GM18507 (cell line): ENCODE measurements around the gene AOAH.
"Not testable (repeated sequence)": the region's sequence is repeated elsewhere in the genome, so short reads cannot be mapped to it uniquely, and the experiment has no call there.

Source experiments
- DNase-seq: peaks from one replicate; pipeline ENCODE4 v3.0.0; 2011; ENCODE audit warnings: low read depth; ENCODE audit not compliant: insufficient read length; ENCODE audit errors: extremely low spot score
- FAIRE-seq: peaks from 2 replicates; lab custom pipeline; 2011; peaks lifted over from hg19 to GRCh38; lab: Jason Lieb, UNC

The AOAH gene

DNA sequence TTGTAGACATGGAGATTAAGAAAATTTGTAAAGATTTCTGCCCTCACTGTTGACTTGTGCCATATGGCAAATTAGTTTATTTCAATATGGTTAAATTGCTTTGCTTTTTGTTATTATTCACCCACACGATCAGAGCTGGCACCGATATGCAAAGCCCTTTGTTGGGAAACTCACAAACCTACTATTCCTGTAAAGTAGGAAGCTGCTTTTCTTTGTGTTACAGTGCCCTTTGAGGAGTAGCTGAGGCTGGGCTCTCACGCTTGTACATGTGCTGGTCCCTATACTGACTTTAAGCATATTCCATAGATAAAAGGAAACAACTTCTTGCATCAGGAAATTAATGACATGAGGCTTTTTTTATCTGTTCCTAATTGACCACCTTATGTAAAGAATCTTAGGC lies 17.6 kb upstream of the AOAH start:
- no peak for DNase-seq
- FAIRE-seq: no peak

DNA sequence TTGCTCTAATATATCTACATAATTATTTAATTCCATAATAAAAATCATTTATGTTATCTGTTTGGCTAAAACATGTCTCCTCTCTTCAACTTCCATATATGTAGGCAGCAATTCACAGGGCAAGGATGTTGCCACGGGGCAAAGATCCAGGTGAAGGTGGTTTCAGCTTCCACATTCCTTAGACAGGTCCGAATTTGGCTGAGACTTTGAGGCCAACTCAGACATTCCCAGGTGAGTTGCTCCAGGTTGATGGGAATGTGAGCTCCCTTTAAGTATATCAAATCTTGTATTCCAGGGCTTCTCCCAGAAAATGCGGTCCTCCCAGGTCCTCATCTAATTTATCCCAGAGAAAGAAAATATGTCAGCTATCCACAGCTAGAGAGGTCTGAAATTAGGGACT lies 15.1 kb upstream of the AOAH start:
- DNase-seq (no peak), FAIRE-seq (no peak)

DNA sequence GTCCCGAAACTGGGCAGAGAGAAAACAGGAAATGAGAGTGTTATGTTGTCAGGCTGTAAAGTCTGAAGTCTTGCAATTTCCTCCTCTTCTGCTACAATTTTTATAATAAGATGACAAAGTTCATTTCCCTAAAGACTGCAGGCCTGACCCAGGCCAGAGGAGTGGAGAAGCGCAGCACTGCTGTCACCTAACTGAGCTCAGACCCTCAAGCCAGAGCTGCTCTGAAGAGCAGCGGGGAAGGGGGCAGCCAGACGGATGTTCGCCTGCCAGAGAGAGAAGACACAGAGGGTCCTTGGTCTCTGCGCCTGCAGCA lies 12.6 kb upstream of the AOAH start:
- no peak for DNase-seq
- peak; percentile 89 for FAIRE-seq

DNA sequence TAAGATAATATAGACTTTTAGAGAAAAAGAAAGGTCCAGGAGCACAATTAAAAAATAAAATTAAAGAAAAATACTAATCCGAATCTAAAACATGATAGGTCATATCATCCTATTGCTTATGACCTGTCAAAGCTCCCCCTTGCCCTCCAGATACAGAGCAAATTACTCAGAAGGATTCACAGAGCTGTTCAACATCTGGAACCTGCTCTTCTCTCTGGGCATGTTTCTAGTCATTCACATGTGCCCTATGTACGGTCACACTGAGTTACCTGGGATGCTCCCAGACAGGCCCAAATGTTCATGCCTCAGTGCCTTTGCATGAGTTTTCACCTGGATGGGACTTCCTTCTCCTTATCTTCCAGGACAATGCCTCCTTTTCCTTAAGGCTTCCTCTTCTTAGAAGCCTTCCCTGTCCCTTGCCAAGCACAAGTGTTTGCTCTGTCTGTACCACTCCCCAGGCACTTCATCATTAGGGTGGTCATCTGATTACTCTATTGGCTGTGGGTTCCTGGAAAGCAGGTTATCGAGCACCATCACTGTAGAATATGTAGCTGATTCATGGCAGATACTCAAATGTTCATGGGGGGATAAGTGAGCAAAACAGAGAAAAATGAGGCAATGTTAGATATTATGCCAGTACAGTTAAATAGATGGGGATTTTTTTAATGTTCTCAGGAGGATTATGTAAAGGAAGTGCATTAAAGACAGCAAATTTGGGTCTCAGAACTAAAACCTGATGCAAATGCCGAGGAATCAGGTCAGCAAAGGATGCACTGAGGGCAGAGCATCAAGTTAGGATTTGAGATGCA lies 12.0 kb upstream of the AOAH start:
- FAIRE-seq (no peak), DNase-seq (no peak)

DNA sequence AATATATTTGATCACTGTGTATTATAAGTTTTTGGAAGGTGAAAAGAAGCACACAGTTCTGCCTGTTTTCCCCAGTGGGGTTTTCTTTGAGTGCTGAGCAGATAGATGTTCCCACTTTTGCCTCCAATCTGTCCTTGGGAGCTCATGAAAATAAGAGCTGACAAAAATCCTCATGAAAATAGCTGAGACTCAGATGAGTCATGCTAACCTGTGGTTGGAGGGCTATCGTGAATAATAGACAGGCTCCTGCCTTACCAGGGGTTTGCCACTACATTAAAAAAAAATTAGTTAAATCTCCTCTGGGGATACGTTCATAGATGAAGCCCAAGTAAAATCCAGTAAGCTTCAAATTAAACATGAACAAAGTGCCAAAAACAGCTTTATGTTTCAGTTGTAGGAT lies 10.9 kb upstream of the AOAH start:
- FAIRE-seq: no peak
- DNase-seq: no peak

DNA sequence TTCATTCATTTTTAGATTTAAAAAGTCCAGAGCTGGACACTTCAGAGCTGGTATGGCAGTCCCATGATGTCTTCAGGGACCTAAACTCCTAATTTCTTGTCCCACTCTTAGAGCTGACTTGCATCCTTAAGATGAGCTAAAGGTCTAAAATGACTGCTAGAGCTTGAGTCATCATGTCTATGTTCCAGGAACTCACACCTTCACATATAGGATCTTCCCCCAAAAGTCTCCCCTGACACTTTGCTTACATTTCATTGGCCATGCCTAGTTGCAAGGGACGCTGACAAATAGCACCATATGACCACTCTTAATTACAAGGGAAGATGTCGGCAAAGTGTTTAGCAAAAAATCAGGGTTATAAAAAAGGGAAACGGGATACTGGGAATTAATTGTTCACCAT lies 10.4 kb upstream of the AOAH start:
- FAIRE-seq (no peak), DNase-seq (no peak)

DNA sequence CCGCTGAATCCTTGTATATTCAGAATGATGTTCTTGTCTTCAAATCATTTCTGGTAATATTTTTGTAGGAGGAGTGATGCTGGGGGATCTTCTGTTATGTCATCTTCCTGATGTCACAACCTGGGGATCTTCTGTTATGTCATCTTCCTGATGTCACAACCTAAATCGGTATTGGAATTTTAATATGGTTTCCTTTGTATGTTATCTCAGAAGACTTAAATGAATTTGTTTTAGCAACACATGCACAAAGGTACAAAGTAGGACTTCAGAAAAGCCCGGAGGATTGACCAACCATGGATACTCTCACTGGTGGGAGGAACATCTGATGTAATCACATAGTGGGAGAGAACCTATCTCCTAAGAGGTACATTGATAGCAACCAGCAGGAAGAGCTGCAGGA lies 9.1 kb upstream of the AOAH start:
- FAIRE-seq: no peak
- DNase-seq: no peak

DNA sequence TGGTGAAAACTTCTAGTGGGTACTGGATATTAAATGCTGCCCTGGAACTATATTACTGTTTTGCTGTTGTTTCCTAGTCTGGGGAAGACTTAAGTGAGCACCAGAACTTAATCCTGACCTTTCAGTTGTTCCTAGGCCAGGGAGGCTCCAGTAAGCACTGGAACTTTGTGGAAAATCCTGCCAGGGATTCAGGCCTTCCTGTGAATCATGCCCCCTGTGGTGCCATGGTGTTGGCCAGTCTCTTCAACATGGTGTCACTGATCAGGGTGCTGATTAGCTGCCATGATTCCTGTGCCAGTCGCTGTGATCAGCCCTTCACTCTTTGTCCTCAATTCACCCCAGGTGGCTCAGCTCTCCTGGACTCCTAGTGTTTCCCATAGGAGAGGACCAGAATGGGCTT lies 8.5 kb upstream of the AOAH start:
- no peak for DNase-seq
- no peak for FAIRE-seq

DNA sequence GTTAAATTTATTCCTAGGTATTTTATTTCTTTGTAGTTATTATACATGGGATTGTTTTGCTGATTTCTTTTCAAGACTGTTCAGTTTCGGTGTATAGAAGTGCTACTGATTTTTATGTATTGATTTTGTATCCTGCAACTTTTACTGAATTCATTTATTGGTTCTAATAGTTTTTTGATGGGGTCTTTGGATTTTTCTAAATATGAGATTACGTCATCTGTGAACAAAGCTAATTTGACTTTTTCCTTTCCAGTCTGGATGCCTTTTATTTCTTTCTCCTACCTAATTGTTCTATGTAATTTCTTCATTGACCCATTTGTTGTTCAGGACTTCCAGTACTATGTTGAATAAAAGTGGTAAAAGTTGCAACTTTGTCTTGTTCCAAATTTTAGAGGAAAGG lies 5.8 kb upstream of the AOAH start:
- FAIRE-seq: no peak
- no peak for DNase-seq

DNA sequence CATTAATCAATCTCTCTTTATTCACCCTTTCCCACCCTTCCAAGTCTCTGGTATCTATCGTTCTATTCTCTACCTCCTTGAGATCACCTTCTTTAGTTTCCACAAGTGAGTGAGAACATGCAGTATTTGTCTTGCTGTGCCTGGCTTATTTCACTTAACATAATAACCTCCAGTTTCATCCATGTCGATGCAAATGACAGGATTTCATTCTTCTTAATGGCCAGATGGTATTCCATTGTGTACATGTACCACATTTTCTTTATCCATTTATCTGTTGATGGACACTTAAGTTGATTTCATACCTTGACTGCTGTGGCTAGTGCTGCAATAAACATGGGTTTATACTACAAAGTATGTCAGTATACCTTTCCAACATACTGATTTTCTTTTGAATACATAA lies 3.8 kb upstream of the AOAH start:
- no peak for FAIRE-seq
- DNase-seq: no peak

DNA sequence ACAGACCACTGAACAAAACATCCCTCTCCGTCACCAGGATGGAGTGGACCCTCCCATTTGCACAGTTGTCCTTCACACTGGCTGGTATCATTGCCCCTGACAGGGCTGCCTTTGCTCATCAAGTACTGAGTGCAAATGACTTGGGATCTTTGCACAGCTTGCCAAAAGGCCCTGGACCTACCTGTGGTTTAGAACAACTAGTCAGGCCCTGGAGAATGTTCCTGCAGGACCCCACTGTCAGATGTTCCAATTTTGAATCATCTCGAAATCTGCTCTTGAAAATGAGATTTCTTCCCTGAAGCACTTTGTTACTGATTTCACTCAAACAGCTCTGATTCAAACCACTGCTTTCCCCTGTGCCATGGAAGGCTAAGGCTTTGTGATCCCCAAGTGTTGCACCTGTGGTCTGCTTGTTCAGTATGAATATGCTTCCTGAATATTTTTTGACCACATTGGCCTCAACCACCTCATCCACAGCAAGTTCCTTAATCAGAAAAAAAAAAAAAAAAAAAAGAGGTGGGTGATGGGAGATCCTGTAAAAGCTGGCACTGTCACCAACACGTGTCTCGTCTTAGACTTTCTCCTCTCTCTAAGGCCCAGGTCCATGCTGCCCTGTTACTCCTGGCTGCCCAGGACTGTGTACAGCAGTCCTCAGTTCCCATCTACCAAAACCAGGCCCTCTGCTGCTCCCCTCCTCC lies 2.7 kb upstream of the AOAH start:
- FAIRE-seq: no peak
- DNase-seq: no peak

DNA sequence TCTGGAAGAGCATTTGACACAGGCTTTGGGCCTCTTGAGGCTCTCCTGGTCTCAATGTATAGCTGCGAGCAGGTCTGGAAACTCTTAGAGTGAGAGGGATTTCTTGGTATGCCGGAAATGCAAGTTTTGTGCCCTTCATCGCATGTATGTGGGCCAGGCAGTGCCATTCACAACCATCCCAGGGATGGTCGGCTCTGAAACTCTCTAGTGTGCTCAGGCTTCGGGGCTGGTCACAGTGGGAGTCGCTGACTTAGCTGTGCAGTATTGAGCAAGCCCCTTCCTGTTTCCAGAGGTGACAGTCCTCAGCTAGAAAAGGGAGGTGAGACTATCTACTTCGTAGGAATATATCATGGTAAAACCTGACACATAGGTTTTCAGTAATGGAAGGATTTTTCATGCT lies 2.0 kb upstream of the AOAH start:
- DNase-seq: no peak
- FAIRE-seq: no peak

DNA sequence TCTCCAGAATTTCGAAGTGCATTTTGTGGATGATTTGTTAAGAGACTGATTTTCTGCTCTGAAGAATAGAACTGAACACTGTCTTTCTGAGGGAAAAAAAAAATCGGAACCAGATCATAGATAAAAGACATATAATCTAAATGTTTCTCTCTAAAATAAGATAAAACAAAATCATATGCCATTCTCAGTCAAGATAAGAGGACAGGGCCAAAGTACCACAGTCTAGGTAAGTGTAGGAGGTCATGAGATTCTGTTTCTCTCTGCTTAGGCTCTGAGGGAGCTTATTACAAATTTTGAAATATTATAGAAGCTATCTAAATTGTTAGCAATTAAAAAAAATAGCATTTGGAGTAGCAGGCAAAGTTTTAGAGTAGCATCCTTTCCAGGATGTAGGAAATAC lies 702 bp upstream of the AOAH start:
- DNase-seq (no peak), FAIRE-seq (no peak)

DNA sequence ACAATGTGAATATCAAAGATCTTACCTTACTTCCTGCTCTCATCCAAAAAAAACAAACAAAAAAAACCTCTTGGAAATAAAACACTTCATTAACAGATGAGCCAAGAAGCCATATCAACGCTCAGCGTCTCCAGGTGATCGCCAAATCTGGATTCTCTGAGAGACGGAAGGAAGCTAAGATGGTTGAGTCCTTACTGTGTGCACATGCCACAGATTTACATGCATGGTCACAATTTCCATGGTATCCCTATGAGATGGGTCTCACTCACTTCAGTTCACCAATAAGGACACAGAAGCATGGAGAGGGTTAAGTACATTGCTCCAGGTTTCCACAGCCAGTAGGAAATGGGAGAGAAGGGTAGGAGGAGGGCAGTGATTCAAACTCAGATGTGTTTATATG lies 1.0 kb downstream of the AOAH start:
- DNase-seq (no peak), FAIRE-seq (no peak)

DNA sequence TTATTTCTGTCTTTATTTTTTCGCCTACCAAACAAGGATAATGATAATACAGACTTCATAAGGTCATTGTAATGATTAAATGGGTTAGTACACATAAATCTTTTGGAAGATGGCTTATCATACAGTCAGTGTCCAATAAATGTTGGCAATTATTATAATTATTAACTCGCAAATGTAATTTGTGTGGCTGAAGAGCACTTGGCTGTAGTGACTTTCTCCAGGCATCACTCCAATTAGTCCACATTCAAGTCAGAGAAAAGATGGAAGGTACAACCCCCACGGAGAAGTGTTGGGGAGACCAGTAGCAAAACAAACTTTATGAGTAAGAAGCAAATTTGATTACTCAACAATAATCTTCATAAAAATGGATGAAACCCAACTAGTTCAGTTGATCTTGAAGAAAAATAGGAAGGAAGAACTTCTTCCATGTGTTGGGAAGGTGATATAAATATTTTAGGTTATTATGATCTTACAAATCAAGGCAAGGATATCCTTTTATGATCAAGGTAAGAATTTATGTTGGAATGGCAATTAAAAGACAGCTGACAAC lies 5.1 kb downstream of the AOAH start:
- DNase-seq (no peak), FAIRE-seq (no peak)

DNA sequence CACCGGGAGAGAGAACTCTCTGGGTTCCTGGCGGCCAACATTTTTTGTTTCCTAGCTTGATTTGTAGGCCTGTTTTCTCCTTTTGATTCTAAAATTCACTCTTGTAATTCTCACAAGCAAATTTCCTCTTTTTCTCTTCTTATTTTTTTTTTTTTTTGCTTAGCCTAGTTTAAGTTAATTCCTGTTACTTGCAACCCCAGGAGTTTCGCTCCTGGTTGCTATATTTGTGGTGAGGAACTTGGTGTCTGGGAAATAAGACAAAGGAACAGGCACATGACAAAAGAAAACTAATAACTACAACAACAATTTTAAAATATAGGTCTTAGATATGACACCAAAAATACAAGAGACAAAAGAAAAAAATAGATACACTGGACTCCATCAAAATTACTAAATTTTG lies 6.7 kb downstream of the AOAH start:
- FAIRE-seq (no peak), DNase-seq (no peak)

DNA sequence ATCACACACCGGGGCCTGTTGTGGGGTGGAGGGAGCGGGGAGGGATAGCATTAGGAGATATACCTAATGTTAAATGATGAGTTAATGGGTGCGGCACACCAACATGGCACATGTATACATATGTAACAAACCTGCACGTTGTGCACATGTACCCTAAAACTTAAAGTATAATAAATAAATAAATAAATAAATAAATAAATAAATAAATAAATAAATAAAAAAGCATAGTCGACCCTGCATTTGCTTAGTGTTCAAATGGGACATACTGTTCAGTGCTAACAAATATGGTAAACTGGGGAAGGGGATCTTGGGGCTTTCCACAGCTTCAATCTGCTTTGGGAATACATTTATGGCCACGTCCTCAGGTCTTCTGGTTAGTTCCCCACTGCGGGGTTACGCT lies 7.5 kb downstream of the AOAH start:
- not testable (repeated sequence) for DNase-seq, FAIRE-seq

DNA sequence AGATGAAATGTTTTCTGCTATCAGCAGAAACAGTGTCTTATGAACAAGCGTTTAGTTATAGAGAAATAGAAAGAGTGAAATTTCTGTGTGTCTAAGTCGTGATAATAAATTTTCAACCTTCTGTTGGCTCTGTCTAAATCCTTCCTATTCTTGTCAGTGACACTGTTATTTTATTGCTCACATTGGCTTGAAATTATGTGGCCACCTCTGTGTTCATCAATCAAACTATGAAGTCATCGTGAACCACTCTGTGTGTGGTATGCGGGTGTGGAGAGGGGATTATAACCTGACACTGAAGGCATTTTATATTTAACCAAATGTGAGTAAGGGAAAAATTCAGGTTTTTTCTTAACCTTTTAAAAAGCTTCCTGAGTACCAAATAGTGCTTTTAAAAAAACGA lies 12.3 kb downstream of the AOAH start:
- FAIRE-seq (no peak), DNase-seq (no peak)

DNA sequence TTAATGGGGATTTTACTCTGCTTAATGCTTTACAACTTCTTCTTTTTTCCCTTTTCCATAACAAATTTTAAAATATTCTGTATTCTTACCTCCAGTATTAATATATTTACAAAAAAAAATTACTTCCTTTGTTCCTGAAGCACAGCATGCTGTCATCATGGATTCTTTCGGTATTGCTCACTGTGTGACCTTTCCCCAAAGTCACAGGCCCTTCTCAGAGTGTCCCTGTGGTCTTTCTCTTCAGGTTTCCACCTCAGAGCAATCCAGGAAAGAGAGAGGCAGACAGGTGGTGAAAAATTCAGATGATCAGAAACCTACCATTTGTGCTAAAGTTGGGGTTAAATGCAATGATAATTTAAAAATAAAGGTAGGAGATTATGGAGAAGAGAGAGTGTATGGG lies 13.0 kb downstream of the AOAH start:
- DNase-seq (no peak), FAIRE-seq (no peak)

DNA sequence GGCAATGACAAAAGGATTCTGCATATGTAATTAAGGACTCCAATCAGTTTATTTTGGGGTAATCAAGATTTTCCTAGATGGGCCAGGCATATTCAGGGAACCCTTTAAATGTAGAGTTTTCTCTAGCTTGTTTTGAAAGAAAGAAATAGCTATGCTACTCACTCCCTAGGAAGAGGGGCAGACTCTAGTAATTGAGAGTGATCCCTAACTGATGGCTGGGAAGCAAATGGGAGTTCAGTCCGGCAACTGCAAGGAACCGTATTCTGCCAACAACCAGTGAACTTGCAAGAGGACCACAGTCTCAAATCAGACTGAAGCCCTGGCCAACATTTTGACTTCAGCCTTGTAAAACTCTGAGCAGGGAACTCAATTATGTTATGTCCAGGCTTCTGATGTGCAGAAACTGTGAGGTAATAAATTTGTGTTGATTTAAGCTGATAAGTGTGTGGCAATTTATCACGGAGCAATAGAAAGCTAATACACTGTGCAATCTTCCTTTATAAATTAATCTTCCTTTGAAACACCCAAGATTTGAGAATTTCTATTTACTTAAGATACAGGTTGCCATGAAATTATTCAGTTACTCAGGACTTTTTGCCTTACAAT lies 14.0 kb downstream of the AOAH start:
- DNase-seq: no peak
- FAIRE-seq: no peak

DNA sequence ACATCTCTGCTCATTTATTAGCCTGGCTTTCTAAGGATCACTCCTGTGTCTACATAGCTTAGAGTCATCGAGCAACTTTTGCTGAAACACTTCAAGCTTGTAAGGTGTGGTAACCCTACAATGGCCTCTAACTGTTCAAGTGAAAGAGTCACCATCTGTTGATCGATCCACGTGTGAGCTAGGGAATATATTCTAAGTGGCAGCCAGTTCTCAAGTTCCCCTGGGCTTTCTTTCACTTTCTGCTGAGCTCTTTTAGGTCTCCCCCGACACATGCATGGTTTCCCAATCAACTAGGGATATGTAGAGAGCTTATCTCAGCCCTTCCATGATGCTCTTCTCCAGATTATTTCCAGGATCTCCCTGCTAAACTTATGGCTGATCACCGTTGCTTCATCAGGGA lies 15.5 kb downstream of the AOAH start:
- no peak for FAIRE-seq

More for the DNA sequence above, 15.5 kb downstream of the AOAH start:
- no peak for DNase-seq
